K562 (cell line): ENCODE results near the gene YBX2. TPM values are rescaled to one million over a fixed set of nuclear protein-coding genes. Genes with fewer than 3 reads are reported as not detected.
A peak's percentile ranks its signal among the peaks of the same experiment; 100 is the strongest.

Experiments used
- BRF1 ChIP-seq: IDR thresholded peaks from 3 replicates; pipeline ENCODE4 v1.6.1; 2011; ENCODE audit warnings: borderline replicate concordance, mild to moderate bottlenecking; ENCODE audit not compliant: insufficient read length; ENCODE audit errors: extremely low read depth
- ELF1 ChIP-seq: fragments of 200-800 bp; sonication (Bioruptor generic); IDR thresholded peaks from 2 replicates; pipeline ENCODE4 v1.6.1; 2016; ENCODE audit warnings: missing genetic modification characterization, missing compliant biosample characterization
- EWSR1 ChIP-seq: fragments of 450-650 bp; IDR thresholded peaks from 2 replicates; pipeline ENCODE4 v1.6.1; 2018; ENCODE audit warnings: borderline replicate concordance, mild to moderate bottlenecking, low read depth, moderate library complexity; ENCODE audit not compliant: partially characterized antibody
- HDGF ChIP-seq: fragments of 450-650 bp; IDR thresholded peaks from 2 replicates; pipeline ENCODE4 v1.6.1; 2016
- IRF1 ChIP-seq: sonication (generic); formaldehyde crosslinking; IDR thresholded peaks from 2 replicates; pipeline ENCODE4 v1.8.0; 2022; ENCODE audit warnings: missing genetic modification reagents, mild to moderate bottlenecking, borderline replicate concordance
- JUNB ChIP-seq: fragments of 450-650 bp; formaldehyde crosslinking; conservative IDR thresholded peaks from 2 replicates; pipeline ENCODE4 v1.4.0; 2020; ENCODE audit warnings: mild to moderate bottlenecking
- KLF1 ChIP-seq: fragments of 450-650 bp; IDR thresholded peaks from 2 replicates; pipeline ENCODE4 v1.6.1; 2016; ENCODE audit warnings: missing genetic modification characterization, missing compliant biosample characterization
- PHB2 ChIP-seq: fragments of 450-650 bp; IDR thresholded peaks from 2 replicates; pipeline ENCODE4 v1.6.1; 2017; ENCODE audit warnings: low read depth
- POLR3A ChIP-seq: IDR thresholded peaks from 2 replicates; pipeline ENCODE4 v1.6.1; 2011; ENCODE audit warnings: borderline replicate concordance, mild to moderate bottlenecking, moderate library complexity; ENCODE audit not compliant: insufficient read length, insufficient read depth; ENCODE audit errors: extremely low read depth
- SIX5 ChIP-seq, 2 experiments: IDR thresholded peaks; 2 replicates each; pipeline ENCODE4 v1.6.1; 2011; ENCODE audit warnings: low read length in 2 of 2, borderline replicate concordance in 1 of 2, low read depth in 1 of 2, mild to moderate bottlenecking in 1 of 2, moderate library complexity in 1 of 2; ENCODE audit not compliant: insufficient read depth in 1 of 2
- SLC30A9 ChIP-seq: fragments of 250-450 bp; sonication (Bioruptor Pico); IDR thresholded peaks from 2 replicates; pipeline ENCODE4 v1.8.0; 2022; ENCODE audit warnings: mild to moderate bottlenecking, moderate library complexity
- SP2 ChIP-seq: IDR thresholded peaks from 2 replicates; pipeline ENCODE4 v1.6.1; 2011; ENCODE audit warnings: mild to moderate bottlenecking, low read depth, low read length, moderate library complexity; ENCODE audit not compliant: poor library complexity, severe bottlenecking; ENCODE audit errors: extremely low read depth
- STAT5B ChIP-seq: fragments of 250-450 bp; sonication (Bioruptor Pico); IDR thresholded peaks from 2 replicates; pipeline ENCODE4 v1.8.0; 2021; ENCODE audit warnings: mild to moderate bottlenecking, inconsistent platforms
- ZNF140 ChIP-seq: fragments of 250-450 bp; sonication (Bioruptor Pico); IDR thresholded peaks from 2 replicates; pipeline ENCODE4 v1.8.0; 2021; ENCODE audit warnings: moderate library complexity, mild to moderate bottlenecking, inconsistent platforms
- ZNF212 ChIP-seq: fragments of 450-650 bp; formaldehyde crosslinking; IDR thresholded peaks from 2 replicates; pipeline ENCODE4 v1.4.0; 2020; ENCODE audit warnings: mild to moderate bottlenecking
- ZNF3 ChIP-seq: fragments of 250-450 bp; sonication (Bioruptor Pico); IDR thresholded peaks from 2 replicates; pipeline ENCODE4 v1.5.0; 2021; ENCODE audit warnings: mild to moderate bottlenecking, moderate library complexity
- ZNF444 ChIP-seq: fragments of 250-450 bp; sonication (Bioruptor Pico); IDR thresholded peaks from 2 replicates; pipeline ENCODE4 v1.4.0; 2020; ENCODE audit warnings: mild to moderate bottlenecking, moderate library complexity
- ZNF740 ChIP-seq, 3 experiments: fragments of 200-800 bp in 1 of 3; sonication (Bioruptor generic) in 1 of 3; sonication (generic) in 1 of 3; formaldehyde crosslinking in 1 of 3; IDR thresholded peaks; 2 replicates each; pipeline versions ENCODE4 v1.6.1 to v1.8.0; 2016 to 2022; ENCODE audit warnings: mild to moderate bottlenecking in 2 of 3, missing compliant biosample characterization in 2 of 3, missing genetic modification characterization in 2 of 3, missing genetic modification reagents in 1 of 3
- polyA plus RNA-seq, 8 experiments: library from polyadenylated mRNA; depleted of rRNA in 4 of 8; stranded (reverse) in 5 of 8; unstranded in 3 of 8; fragments of >200 nt; fragmentation: Nextera tagmentation in 2 of 8; fragmentation: Illumina TruSeq in 1 of 8; extraction: Ambion mirVana in 2 of 8; extraction: Trizol in 1 of 8; gene quantifications; 2 replicates each; pipeline versions ENCODE4 v1.2.1 to v1.2.3, GENCODE V29; 2011 to 2014; ENCODE audit warnings: inconsistent platforms in 1 of 8, missing spikeins in 1 of 8
- total RNA-seq, 7 experiments: library from RNA; depleted of rRNA in 6 of 7; stranded (reverse); fragments of >200 nt in 6 of 7; fragmentation: Illumina TruSeq in 2 of 7; extraction: Trizol in 2 of 7; gene quantifications; 2 replicates each; pipeline versions ENCODE4 v1.2.1 to v1.2.3, GENCODE V29; 2011 to 2021; ENCODE audit warnings: low replicate concordance in 1 of 7

Gene YBX2
- total and polyA plus RNA-seq, 9 of the 15 experiments (the other 6 are each of a cell fraction or from before 2014, with no cell fraction given) = 0.03 to 0.59 (median 0.27) TPM; not detected in 6

DNA sequence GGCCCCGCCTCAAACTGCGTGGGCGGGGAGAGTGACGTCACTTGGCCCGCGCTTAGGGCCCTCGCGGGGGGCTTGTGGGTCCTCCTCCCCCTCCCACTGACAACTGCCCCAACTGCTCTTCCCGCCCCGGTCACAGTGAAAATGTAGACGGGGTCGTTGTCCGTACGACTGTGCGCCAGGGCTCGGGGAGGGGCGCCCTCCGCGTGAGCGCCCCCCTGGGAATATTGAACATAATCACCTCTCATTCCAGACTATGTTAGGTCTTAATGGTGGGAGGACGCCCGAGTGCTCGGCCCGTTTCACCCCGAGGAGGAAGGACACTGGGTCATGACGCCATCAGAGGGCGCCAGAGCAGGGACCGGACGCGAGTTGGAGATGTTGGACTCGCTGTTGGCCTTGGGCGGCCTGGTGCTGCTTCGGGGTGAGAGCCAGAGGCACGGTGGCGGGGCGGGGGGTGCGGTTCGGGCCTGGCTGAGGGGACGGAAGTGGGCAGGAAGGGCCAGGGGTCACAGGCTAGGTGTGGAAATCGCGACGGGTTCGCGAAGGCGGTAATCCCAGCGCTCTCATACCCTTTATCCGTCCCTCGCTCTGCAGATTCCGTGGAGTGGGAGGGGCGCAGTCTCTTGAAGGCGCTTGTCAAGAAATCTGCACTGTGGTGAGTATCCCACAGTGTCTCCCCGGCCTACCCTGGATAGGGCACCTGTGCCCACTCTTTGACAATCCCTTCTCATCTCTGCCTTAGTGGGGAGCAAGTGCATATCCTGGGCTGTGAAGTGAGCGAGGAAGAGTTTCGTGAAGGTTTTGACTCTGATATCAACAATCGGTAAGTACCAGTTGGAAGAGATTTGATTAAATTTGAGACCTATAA lies 42.0 kb downstream of the YBX2 start, which contains the start of gene ELP5 (continued):
- TF ChIP-seq ZNF3 (CRISPR knock-in tag) (no peak), ZNF212 (CRISPR knock-in tag) (no peak), IRF1 (CRISPR knock-in tag) (no peak), POLR3A (no peak), HDGF (no peak), BRF1 (no peak), ZNF740 (CRISPR knock-in tag; IDR thresholded peaks at IDR 0.05) (0 out of 2 replicates have a peak, but pooled peaks have one; percentile 31), ZNF740 (tag; IDR thresholded peaks at IDR 0.05) (no peak), ELF1 (tag) (peak; percentile 72), JUNB (CRISPR knock-in tag) (no peak), PHB2 (no peak), STAT5B (CRISPR knock-in tag) (no peak), ZNF140 (CRISPR knock-in tag) (no peak), SIX5 (IDR thresholded peaks at IDR 0.05; ENCODE audit: borderline replicate concordance in 1 of 2, insufficient read depth in 1 of 2, low read depth in 1 of 2, low read length in 2 of 2) (no peak), EWSR1 (no peak), ZNF444 (CRISPR knock-in tag) (no peak), SP2 (no peak), KLF1 (tag) (no peak), SLC30A9 (CRISPR knock-in tag) (no peak)
